Activated T-cell treated with anti-CD3 and anti-CD28 coated beads for 4 hours (primary cell): ENCODE results near the gene IPP.
"Not testable (repeated sequence)": the region's sequence is repeated elsewhere in the genome, so short reads cannot be mapped to it uniquely, and the experiment has no call there.

Source experiments
- DNase-seq: peaks from one replicate; pipeline ENCODE4 v3.0.0-alpha.2; 2020

Gene IPP

GRCh38 chr1:45739137-45739536, 11.3 kb downstream of the IPP start:
- DNase-seq = no peak

GRCh38 chr1:45730780-45731319, 19.6 kb downstream of the IPP start:
- DNase-seq = no peak

- DNase-seq = no peak
Observed at GRCh38 chr1:45730075-45730779, 20.2 kb downstream of the IPP start.

GRCh38 chr1:45726007-45726406, 24.4 kb downstream of the IPP start:
- not testable (repeated sequence) for DNase-seq

- DNase-seq = no peak
Observed at GRCh38 chr1:45723248-45723930, 27.1 kb downstream of the IPP start.

- DNase-seq = no peak
Observed at GRCh38 chr1:45722809-45723208, 27.6 kb downstream of the IPP start.

- DNase-seq = no peak
Observed at GRCh38 chr1:45721207-45721606, 29.2 kb downstream of the IPP start.

GRCh38 chr1:45718289-45718688, 32.2 kb downstream of the IPP start:
- DNase-seq = no peak

- DNase-seq = not testable (repeated sequence)
Observed at GRCh38 chr1:45717386-45717785, 33.1 kb downstream of the IPP start.

GRCh38 chr1:45716700-45717099, 33.8 kb downstream of the IPP start:
- DNase-seq = no peak

- DNase-seq = no peak
Observed at GRCh38 chr1:45713711-45714110, 36.7 kb downstream of the IPP start.

GRCh38 chr1:45704637-45705036, 45.8 kb downstream of the IPP start:
- DNase-seq = no peak

GRCh38 chr1:45694823-45695222, 55.6 kb downstream of the IPP start:
- DNase-seq = no peak

- not testable (repeated sequence) for DNase-seq
Observed at GRCh38 chr1:45693811-45694210, 56.6 kb downstream of the IPP start.

- peak; percentile 67 for DNase-seq
Observed at GRCh38 chr1:45687754-45688740, 62.4 kb downstream of the IPP start, which contains the start of gene TMEM69. TSS of gene TMEM69 (plus strand) at chr1:45688181. CDS start at chr1:45691069, 2,888 bp downstream.

- peak; percentile 91 for DNase-seq
Observed at GRCh38 chr1:45687014-45687753, 63.3 kb downstream of the IPP start.

- DNase-seq = peak; percentile 98
Observed at GRCh38 chr1:45686288-45687013, 64.0 kb downstream of the IPP start, which contains the start of gene GPBP1L1. TSS of gene GPBP1L1 (minus strand) at chr1:45686533. CDS start at chr1:45659087, 27,446 bp downstream.

GRCh38 chr1:45686015-45686287, 64.5 kb downstream of the IPP start:
- DNase-seq = peak; percentile 43

- no peak for DNase-seq
Observed at GRCh38 chr1:45685308-45686014, 65.0 kb downstream of the IPP start.

- DNase-seq = no peak
Observed at GRCh38 chr1:45684402-45684801, 66.1 kb downstream of the IPP start.

GRCh38 chr1:45682942-45683341, 67.5 kb downstream of the IPP start:
- no peak for DNase-seq
